Choroid plexus epithelial cell (primary cell): ENCODE results near the gene COL4A6.

Experiments used
- DNase-seq: peaks from one replicate; pipeline ENCODE4 v3.0.0-alpha.2; 2010; ENCODE audit warnings: low read depth
- H3K4me3 ChIP-seq: 2 replicates; pipeline ENCODE4 v1.5.1; 2011; ENCODE audit warnings: low read depth, mild to moderate bottlenecking, control low read depth, low read length, moderate library complexity
- CTCF ChIP-seq: conservative IDR thresholded peaks from 2 replicates; pipeline ENCODE4 v1.5.1; 2011; ENCODE audit warnings: low read depth, mild to moderate bottlenecking, control low read depth, inconsistent platforms, low read length, moderate library complexity

The COL4A6 gene

GRCh38 chrX:108353452-108353851 is 84.8 kb downstream of the COL4A6 start:
- no peak for TF ChIP-seq CTCF
- no peak overlapping the region for H3K4me3 ChIP-seq
- DNase-seq, result no peak

- DNase-seq, result no peak
- H3K4me3 ChIP-seq, result no peak overlapping the region
- no peak for TF ChIP-seq CTCF
Observed at GRCh38 chrX:108349210-108349609, 89.0 kb downstream of the COL4A6 start.

GRCh38 chrX:108348525-108348924 is 89.7 kb downstream of the COL4A6 start:
- TF ChIP-seq CTCF, result no peak
- no peak overlapping the region for H3K4me3 ChIP-seq
- DNase-seq, result no peak

GRCh38 chrX:108347800-108348199 is 90.4 kb downstream of the COL4A6 start:
- no peak for TF ChIP-seq CTCF
- no peak overlapping the region for H3K4me3 ChIP-seq
- no peak for DNase-seq

GRCh38 chrX:108344216-108344615 is 94.0 kb downstream of the COL4A6 start:
- no peak overlapping the region for H3K4me3 ChIP-seq
- DNase-seq, result no peak
- no peak for TF ChIP-seq CTCF

- no peak for TF ChIP-seq CTCF
- no peak overlapping the region for H3K4me3 ChIP-seq
- no peak for DNase-seq
Observed at GRCh38 chrX:108341947-108342346, 96.3 kb downstream of the COL4A6 start.

GRCh38 chrX:108332281-108332680 is 105.9 kb downstream of the COL4A6 start:
- DNase-seq, result no peak
- H3K4me3 ChIP-seq, result no peak overlapping the region
- TF ChIP-seq CTCF, result no peak
